Esophagus muscularis mucosa (tissue), 4 donors: ENCODE results near the gene IGFBP5. TPM values are rescaled to one million over a fixed set of nuclear protein-coding genes. Genes with fewer than 3 reads are reported as not detected.

ENCODE experiments used
- DNase-seq: peaks from one replicate; pipeline ENCODE4 v3.0.0-alpha.2; 2017; ENCODE audit errors: extremely low spot score
- H3K27ac ChIP-seq, 4 donors: fragments of 200-600 bp; sonication (generic); replicated peaks in 1 of 4; 1 replicate in 3 of 4; 2 replicates in 1 of 4; pipeline ENCODE4 v1.5.1; 2016 to 2019; ENCODE audit warnings: mild to moderate bottlenecking in 1 of 4
- H3K27me3 ChIP-seq, 4 donors: fragments of 200-600 bp; sonication (generic); one replicate each; pipeline versions ENCODE4 v1.5.1 to v1.6.0; 2016 to 2019
- H3K36me3 ChIP-seq, 4 donors: fragments of 200-600 bp; sonication (generic); one replicate each; pipeline ENCODE4 v1.5.1; 2016 to 2019
- H3K4me1 ChIP-seq, 4 donors: fragments of 200-600 bp; sonication (generic); one replicate each; pipeline ENCODE4 v1.5.1; 2016 to 2019
- H3K4me3 ChIP-seq, 4 donors: fragments of 200-600 bp; sonication (generic); 1 replicate in 2 of 4; 2 replicates in 2 of 4; pipeline ENCODE4 v1.5.1; 2016 to 2019; ENCODE audit warnings: mild to moderate bottlenecking in 4 of 4, moderate library complexity in 1 of 4
- H3K9me3 ChIP-seq, 4 donors: fragments of 200-600 bp; sonication (generic); 1 replicate in 3 of 4; 2 replicates in 1 of 4; pipeline ENCODE4 v1.5.1; 2016 to 2019
- EP300 ChIP-seq: sonication (generic); formaldehyde crosslinking; IDR thresholded peaks from one replicate; pipeline ENCODE4 v1.6.1; 2017; ENCODE audit warnings: antibody characterized with exemption
- POLR2A ChIP-seq: fragments of 450-650 bp; IDR thresholded peaks from one replicate; pipeline ENCODE4 v1.6.1; 2017; ENCODE audit warnings: antibody characterized with exemption, moderate library complexity, mild to moderate bottlenecking, low read depth
- POLR2AphosphoS5 ChIP-seq, 2 donors: sonication (generic); formaldehyde crosslinking; IDR thresholded peaks; one replicate each; pipeline ENCODE4 v1.6.1; 2017; ENCODE audit warnings: antibody characterized with exemption in 2 of 2
- WGBS: methylation state at CpG from one replicate; pipeline ENCODE4 v1.1.5; 2018; 5-methylcytosine and 5-hydroxymethylcytosine counted together
- intact Hi-C: fragments of 100-400 bp; cut with DNase I; formaldehyde crosslinking; loops from one replicate; pipeline ENCODE4 v1.15.1; 2023
- total RNA-seq, 4 donors: library from RNA; depleted of rRNA; stranded (reverse); fragments of >200 nt; gene quantifications; one replicate each; pipeline versions ENCODE4 v1.1.0 to v1.2.1, GENCODE V29; 2016
- TF ChIP-seq, protein P1 (sequence below), 3 experiments: fragments of 200-600 bp in 2 of 3; fragments of 450-650 bp in 1 of 3; sonication (generic) in 2 of 3; IDR thresholded peaks; one replicate each; pipeline ENCODE4 v1.5.1; 2017 to 2019; ENCODE audit warnings: antibody characterized with exemption in 3 of 3, mild to moderate bottlenecking in 2 of 3, moderate library complexity in 1 of 3

The IGFBP5 gene
- total RNA-seq, 4 donors from 2014 or later = 547 to 1,471 (median 705) TPM

DNA sequence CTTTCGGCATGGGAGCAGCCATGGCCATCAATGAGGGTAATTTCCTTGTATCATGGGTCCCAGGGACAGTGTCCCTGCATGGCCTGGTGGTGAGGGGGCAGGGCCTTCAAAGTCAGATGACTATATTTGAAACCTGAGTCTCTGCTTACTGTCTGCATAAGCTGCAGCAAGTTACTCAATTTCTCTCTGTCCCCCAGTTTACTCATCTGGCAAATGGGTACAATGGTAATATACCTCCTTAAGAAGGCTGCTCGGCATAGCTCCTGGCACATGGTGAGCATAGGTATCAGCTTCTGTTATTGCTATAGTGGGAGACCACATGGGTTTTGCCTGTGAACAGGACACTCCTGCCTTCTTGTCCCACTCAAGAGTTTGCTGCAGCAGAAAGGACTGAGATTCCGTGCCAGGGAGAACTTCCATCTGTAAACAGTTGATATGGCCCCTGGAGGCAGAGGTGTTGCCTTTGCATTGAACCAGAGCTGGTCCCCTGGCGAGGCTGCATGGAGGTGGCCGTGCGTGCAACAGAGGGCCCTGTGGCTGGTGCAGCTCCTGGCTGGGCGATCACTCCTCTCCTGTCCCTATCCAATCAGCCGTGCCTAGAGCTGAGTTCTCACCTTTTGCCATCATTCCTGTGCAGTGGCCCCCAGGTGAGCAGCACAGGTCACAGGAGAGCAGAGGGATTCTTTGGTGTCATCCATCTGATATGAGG, 22.7 kb upstream of the IGFBP5 start:
- peaks cover 6 to 43% (median 35%) of the 10 kb centered on the region in 4 donors for H3K4me1 ChIP-seq
- no peak overlapping the region for H3K4me3 ChIP-seq
- intact Hi-C loops = no loop called here
- WGBS = 96% methylated on average over 4 of the region's 8 CpGs
- no peak for DNase-seq
- no peaks in the 10 kb centered on the region for H3K36me3 ChIP-seq
- TF ChIP-seq POLR2AphosphoS5 (IDR thresholded peaks at IDR 0.05) (no peak), EP300 (no peak), POLR2A (no peak)
- TF ChIP-seq, protein P1, sequence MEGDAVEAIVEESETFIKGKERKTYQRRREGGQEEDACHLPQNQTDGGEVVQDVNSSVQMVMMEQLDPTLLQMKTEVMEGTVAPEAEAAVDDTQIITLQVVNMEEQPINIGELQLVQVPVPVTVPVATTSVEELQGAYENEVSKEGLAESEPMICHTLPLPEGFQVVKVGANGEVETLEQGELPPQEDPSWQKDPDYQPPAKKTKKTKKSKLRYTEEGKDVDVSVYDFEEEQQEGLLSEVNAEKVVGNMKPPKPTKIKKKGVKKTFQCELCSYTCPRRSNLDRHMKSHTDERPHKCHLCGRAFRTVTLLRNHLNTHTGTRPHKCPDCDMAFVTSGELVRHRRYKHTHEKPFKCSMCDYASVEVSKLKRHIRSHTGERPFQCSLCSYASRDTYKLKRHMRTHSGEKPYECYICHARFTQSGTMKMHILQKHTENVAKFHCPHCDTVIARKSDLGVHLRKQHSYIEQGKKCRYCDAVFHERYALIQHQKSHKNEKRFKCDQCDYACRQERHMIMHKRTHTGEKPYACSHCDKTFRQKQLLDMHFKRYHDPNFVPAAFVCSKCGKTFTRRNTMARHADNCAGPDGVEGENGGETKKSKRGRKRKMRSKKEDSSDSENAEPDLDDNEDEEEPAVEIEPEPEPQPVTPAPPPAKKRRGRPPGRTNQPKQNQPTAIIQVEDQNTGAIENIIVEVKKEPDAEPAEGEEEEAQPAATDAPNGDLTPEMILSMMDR (IDR thresholded peaks at IDR 0.05) = no peak
- H3K9me3 ChIP-seq = no peaks in the 10 kb centered on the region
- H3K27ac ChIP-seq = no peak overlapping the region
- no peaks in the 10 kb centered on the region for H3K27me3 ChIP-seq

DNA sequence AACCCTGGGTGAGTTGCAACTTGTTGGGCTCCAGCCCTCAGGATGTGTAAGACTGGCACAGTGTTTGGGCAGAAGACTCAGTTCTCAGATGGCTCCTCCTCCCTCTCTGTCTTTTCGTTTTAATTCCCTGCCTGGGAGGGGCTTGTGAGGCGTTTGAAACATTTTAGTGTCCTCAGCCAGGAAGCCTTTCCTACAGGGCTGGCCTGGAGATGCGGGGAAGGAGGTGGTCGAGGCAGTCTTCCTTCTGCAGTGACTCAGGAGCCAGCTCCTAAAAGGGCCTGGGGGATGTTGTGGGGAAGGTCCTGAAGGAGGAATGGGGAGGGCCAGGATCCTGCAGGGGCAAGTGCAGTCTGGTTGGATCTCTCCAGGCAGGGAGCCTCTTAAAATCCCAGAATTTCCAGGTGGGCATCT, 22.1 kb upstream of the IGFBP5 start:
- intact Hi-C loops = no loop called here
- H3K27ac ChIP-seq = no peak overlapping the region
- no peak for DNase-seq
- 31% methylated on average over 4 of the region's 4 CpGs for WGBS
- H3K4me3 ChIP-seq = no peak overlapping the region
- peaks cover 6 to 43% (median 35%) of the 10 kb centered on the region in 4 donors for H3K4me1 ChIP-seq
- H3K36me3 ChIP-seq = no peaks in the 10 kb centered on the region
- H3K27me3 ChIP-seq = no peaks in the 10 kb centered on the region
- TF ChIP-seq, protein P1 (IDR thresholded peaks at IDR 0.05) = no peak
- TF ChIP-seq EP300 = no peak
- H3K9me3 ChIP-seq = no peaks in the 10 kb centered on the region

DNA sequence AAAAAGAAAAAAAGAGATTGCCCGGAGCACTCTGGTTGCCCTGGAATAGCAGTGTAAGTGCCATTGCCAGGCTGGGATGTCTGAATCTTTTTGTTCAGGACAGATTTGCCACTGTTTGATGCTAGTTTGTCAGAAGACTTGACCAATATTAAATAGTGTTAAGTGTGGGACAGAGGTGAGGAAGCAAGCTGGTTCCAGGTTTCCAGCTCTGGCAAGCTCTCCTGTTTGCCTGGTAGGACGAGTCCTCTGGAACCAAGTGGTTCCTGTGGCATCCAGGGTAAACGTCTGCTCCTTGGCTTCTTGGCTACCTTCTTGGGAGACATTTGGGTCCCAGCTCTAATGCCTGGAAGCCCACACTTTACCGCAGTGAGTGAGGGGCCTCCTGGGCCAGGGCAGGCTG, 20.8 kb upstream of the IGFBP5 start:
- intact Hi-C loops = no loop called here
- Histone ChIP-seq H3K36me3 (no peaks in the 10 kb centered on the region), H3K4me3 (no peak overlapping the region), H3K27ac (peak overlapping the region in 2 of 4 donors; percentile 37 to 48), H3K9me3 (no peaks in the 10 kb centered on the region), H3K4me1 (peaks cover 6 to 51% (median 38%) of the 10 kb centered on the region in 4 donors), H3K27me3 (no peaks in the 10 kb centered on the region)
- TF ChIP-seq, protein P1 (IDR thresholded peaks at IDR 0.05) = no peak
- no peak for TF ChIP-seq EP300
- TF ChIP-seq POLR2AphosphoS5 (IDR thresholded peaks at IDR 0.05) = no peak
- no peak for TF ChIP-seq POLR2A
- WGBS = 86% methylated on average over 4 of the region's 4 CpGs
- no peak for DNase-seq

DNA sequence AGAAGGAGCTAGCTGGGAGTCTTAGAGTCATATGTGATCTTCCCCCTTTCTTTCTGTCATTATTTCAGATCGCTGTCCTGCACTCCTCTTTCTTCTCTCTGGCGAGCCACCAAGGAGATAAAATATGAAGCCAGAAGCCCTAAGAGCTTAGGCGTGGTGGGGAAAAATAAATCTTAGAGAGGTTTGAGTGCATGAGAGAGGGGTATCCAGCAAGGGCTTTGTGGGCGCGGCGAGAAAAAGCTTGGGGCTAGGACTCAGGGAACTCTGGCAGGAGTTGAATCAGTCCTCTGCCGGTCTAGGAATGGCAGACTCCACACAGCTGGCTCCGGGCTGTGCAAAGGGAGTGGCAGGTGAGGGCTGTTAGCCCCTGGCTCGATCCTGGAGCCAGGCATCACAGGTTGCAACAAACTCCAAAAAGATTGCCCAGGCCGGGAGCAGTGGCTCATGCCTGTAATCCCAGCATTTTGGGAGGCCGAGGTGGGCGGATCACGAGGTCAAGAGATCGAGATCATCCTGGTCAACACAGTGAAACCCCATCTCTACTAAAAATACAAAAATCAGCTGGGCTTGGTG, 20.1 kb upstream of the IGFBP5 start:
- Histone ChIP-seq H3K4me3 (no peak overlapping the region), H3K27me3 (no peaks in the 10 kb centered on the region), H3K36me3 (no peaks in the 10 kb centered on the region), H3K4me1 (peaks cover 10 to 57% (median 44%) of the 10 kb centered on the region in 4 donors), H3K27ac (peak overlapping the region in 3 of 4 donors; percentile 11 to 53 (median 48)), H3K9me3 (no peaks in the 10 kb centered on the region)
- intact Hi-C loops = no loop called here
- WGBS = 83% methylated on average over 14 of the region's 14 CpGs
- no peak for DNase-seq
- TF ChIP-seq, protein P1 (IDR thresholded peaks at IDR 0.05) = no peak
- no peak for TF ChIP-seq EP300
- no peak for TF ChIP-seq POLR2AphosphoS5 (IDR thresholded peaks at IDR 0.05)
- TF ChIP-seq POLR2A = no peak
